ENCODE data around the gene FNBP1L.

Gene FNBP1L

DNA sequence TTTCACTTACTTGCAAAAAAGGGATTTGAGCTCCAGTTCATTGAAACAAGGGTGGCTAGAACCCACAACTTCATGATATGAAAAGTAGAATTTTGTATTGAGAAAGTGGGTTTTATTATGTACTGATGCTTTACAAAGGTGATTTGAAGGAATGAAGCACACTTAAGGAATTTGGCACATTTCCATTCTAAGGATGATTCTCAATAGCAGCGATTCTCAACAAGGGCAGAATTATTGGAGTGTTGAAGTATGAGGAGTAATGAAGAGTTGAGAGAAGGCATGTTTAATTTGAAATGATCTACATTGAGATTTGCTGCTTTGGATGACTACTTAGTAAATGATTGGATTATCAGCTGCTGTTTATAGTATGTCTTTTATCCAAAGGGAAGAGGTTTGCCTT, 54.7 kb downstream of the FNBP1L start:
- H3K4me3 ChIP-seq (ENCODE audit: low read length in 2 of 2), result no peak overlapping the region
- H3K36me3 ChIP-seq (ENCODE audit: control insufficient read depth in 2 of 2, insufficient read depth in 2 of 2, low read length in 2 of 2), result no peaks in the 10 kb centered on the region
- H3K9me3 ChIP-seq (ENCODE audit: control insufficient read depth in 2 of 2, low read length in 2 of 2), result no peaks in the 10 kb centered on the region
- H3K4me1 ChIP-seq (ENCODE audit: control insufficient read depth, insufficient read depth, low read length), result no peaks in the 10 kb centered on the region
- no peak overlapping the region for H3K9ac ChIP-seq (ENCODE audit: low read length in 2 of 2)
- no peak overlapping the region for H3K27ac ChIP-seq (ENCODE audit: low read length)
- H3K27me3 ChIP-seq (ENCODE audit: control insufficient read depth in 1 of 2, insufficient read depth in 2 of 2, low read length in 2 of 2), result no peaks in the 10 kb centered on the region

DNA sequence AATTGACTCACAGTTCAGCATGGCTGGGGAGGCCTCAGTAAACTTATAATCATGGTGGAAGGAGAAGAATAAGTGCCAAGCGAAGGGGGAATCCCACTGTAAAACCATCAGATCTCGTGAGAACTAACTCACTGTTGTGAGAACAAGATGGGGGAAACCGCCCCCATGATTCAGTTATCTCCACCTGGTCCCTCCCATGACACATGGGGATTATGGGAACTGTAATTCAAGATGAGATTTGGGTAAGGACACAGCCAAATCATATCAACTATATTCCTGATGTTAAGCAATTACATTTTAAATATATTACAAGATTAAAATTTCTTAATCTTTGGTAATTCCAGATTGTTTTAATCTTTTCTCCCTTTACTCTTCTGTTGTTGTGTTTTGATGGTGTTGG, 55.2 kb downstream of the FNBP1L start:
- Histone ChIP-seq H3K27ac (ENCODE audit: low read length) (no peak overlapping the region), H3K27me3 (ENCODE audit: control insufficient read depth in 1 of 2, insufficient read depth in 2 of 2, low read length in 2 of 2) (no peaks in the 10 kb centered on the region), H3K9ac (ENCODE audit: low read length in 2 of 2) (no peak overlapping the region), H3K9me3 (ENCODE audit: control insufficient read depth in 2 of 2, low read length in 2 of 2) (no peaks in the 10 kb centered on the region), H3K36me3 (ENCODE audit: control insufficient read depth in 2 of 2, insufficient read depth in 2 of 2, low read length in 2 of 2) (no peaks in the 10 kb centered on the region), H3K4me3 (ENCODE audit: low read length in 2 of 2) (no peak overlapping the region), H3K4me1 (ENCODE audit: control insufficient read depth, insufficient read depth, low read length) (no peaks in the 10 kb centered on the region)

DNA sequence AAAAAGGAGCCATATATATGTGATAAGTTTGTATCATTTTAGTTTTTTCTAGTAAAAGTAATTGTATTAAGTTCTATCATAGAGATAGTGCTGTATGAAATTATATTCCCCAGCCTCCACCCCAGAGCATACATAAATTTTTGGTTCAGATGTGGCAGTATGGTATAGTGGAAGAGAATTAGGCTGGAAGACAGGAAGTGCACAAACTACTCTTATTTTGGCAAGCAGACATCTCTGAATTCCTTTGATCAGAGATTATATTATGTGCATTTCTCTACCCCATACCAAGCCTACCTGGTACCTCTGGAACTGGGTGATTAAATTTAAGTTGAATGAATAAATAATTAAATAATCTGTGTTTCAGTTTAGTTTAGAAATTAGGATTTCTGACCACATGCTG, 55.9 kb downstream of the FNBP1L start:
- H3K4me3 ChIP-seq (ENCODE audit: low read length in 2 of 2), result no peak overlapping the region
- H3K4me1 ChIP-seq (ENCODE audit: control insufficient read depth, insufficient read depth, low read length), result no peaks in the 10 kb centered on the region
- H3K27ac ChIP-seq (ENCODE audit: low read length), result no peak overlapping the region
- no peaks in the 10 kb centered on the region for H3K36me3 ChIP-seq (ENCODE audit: control insufficient read depth in 2 of 2, insufficient read depth in 2 of 2, low read length in 2 of 2)
- no peaks in the 10 kb centered on the region for H3K9me3 ChIP-seq (ENCODE audit: control insufficient read depth in 2 of 2, low read length in 2 of 2)
- H3K27me3 ChIP-seq (ENCODE audit: control insufficient read depth in 1 of 2, insufficient read depth in 2 of 2, low read length in 2 of 2), result no peaks in the 10 kb centered on the region
- no peak overlapping the region for H3K9ac ChIP-seq (ENCODE audit: low read length in 2 of 2)

DNA sequence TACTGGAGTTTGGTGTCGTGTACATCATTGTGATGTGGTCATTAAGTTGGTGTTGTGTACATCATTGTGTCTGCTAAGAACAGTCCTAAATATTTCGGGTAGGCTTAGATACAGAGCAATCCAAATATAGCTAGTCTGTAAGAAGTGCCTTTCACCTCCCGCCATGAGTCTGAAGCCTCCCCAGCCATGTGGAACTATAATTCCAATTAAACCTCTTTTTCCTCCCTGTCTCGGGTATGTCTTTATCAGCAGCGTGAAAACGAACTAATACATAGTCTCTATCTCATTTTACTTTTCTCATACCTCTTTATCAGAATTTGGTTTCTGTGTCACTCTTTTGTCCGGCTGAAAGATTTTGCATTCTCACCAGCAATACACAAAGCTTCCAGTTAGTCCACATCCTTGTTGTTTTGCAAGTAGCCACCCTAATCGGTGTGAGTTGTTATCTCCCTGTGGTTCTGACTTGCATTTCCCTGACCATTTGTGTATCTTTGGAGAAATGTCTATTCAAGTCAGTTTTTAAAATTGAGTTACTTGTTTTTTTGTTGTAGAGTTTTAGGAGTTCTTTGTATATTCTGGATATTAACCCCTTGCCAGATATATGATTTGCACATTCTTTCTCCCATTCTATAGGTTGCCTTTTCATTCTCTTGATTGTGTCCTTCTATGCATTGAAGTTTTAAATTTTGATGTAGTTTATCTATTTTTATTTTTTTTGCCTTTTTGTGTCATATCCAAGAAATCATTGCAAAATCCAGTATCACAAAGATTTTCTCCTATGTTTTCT, 56.5 kb downstream of the FNBP1L start:
- Histone ChIP-seq H3K4me1 (ENCODE audit: control insufficient read depth, insufficient read depth, low read length) (no peaks in the 10 kb centered on the region), H3K27ac (ENCODE audit: low read length) (no peak overlapping the region), H3K4me3 (ENCODE audit: low read length in 2 of 2) (no peak overlapping the region), H3K9ac (ENCODE audit: low read length in 2 of 2) (no peak overlapping the region), H3K36me3 (ENCODE audit: control insufficient read depth in 2 of 2, insufficient read depth in 2 of 2, low read length in 2 of 2) (no peaks in the 10 kb centered on the region), H3K27me3 (ENCODE audit: control insufficient read depth in 1 of 2, insufficient read depth in 2 of 2, low read length in 2 of 2) (no peaks in the 10 kb centered on the region), H3K9me3 (ENCODE audit: control insufficient read depth in 2 of 2, low read length in 2 of 2) (no peaks in the 10 kb centered on the region)

DNA sequence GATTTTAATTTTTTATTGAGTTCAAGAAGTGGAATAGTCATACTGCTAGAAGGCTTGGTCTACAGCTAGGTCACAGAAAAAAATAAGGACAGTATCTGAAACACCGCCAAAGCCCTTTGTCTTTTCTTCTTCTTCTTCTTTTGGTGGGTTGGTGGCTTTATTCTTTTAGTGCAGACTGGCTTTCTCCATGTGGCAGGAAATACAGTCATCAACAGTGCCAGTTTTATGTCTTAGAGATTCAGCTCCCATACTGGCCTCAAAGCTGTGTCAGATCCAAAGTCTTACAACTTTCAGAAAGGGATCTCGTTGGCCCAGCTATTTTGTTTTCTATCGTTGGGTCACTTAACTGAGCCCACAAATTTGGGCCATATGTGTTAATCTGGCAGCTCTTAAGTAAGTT, 58.2 kb downstream of the FNBP1L start:
- Histone ChIP-seq H3K4me3 (ENCODE audit: low read length in 2 of 2) (no peak overlapping the region), H3K4me1 (ENCODE audit: control insufficient read depth, insufficient read depth, low read length) (no peaks in the 10 kb centered on the region), H3K27ac (ENCODE audit: low read length) (no peak overlapping the region), H3K9me3 (ENCODE audit: control insufficient read depth in 2 of 2, low read length in 2 of 2) (no peaks in the 10 kb centered on the region), H3K9ac (ENCODE audit: low read length in 2 of 2) (no peak overlapping the region), H3K27me3 (ENCODE audit: control insufficient read depth in 1 of 2, insufficient read depth in 2 of 2, low read length in 2 of 2) (no peaks in the 10 kb centered on the region), H3K36me3 (ENCODE audit: control insufficient read depth in 2 of 2, insufficient read depth in 2 of 2, low read length in 2 of 2) (no peaks in the 10 kb centered on the region)

DNA sequence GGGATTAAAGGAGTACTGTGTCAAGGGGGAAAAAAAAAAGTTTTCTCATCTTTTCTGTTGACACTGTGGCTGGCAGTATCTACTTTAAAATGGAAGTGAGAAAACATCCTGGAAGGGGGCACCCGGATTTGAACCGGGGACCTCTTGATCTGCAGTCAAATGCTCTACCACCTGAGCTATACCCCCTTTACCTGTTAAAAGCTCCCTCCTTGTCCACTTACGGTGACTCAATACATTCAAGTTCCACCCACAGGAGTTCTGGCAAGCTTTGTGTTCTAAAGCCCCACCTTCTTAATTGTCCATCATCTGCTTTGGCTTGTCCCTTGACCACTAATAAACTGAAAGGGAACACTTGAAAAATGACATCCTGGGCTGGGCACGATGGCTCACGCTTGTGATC, 68.2 kb downstream of the FNBP1L start:
- Histone ChIP-seq H3K27ac (ENCODE audit: low read length) (no peak overlapping the region), H3K4me3 (ENCODE audit: low read length in 2 of 2) (no peak overlapping the region), H3K36me3 (ENCODE audit: control insufficient read depth in 2 of 2, insufficient read depth in 2 of 2, low read length in 2 of 2) (no peaks in the 10 kb centered on the region), H3K9me3 (ENCODE audit: control insufficient read depth in 2 of 2, low read length in 2 of 2) (no peaks in the 10 kb centered on the region), H3K27me3 (ENCODE audit: control insufficient read depth in 1 of 2, insufficient read depth in 2 of 2, low read length in 2 of 2) (no peaks in the 10 kb centered on the region), H3K9ac (ENCODE audit: low read length in 2 of 2) (no peak overlapping the region), H3K4me1 (ENCODE audit: control insufficient read depth, insufficient read depth, low read length) (no peaks in the 10 kb centered on the region)

DNA sequence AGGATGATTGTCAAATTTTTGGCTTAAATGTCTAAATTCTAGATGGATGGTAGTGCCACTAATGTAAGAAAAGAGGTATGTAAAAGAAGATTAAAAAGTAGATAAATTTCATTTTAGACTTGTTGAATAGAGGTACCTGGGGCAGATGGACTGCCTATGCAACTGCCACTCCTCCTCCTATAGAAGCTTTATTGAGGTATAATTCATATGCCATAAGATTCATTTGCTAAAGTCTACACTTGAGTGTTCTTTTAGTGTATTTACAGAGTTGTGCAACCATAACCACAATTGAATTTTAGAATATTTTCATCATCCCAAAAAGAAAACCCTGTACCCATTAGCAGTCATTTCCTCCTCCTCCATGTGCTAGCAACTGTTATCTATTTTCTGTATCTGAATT, 70.6 kb downstream of the FNBP1L start:
- Histone ChIP-seq H3K4me3 (ENCODE audit: low read length in 2 of 2) (no peak overlapping the region), H3K27me3 (ENCODE audit: control insufficient read depth in 1 of 2, insufficient read depth in 2 of 2, low read length in 2 of 2) (no peaks in the 10 kb centered on the region), H3K9ac (ENCODE audit: low read length in 2 of 2) (no peak overlapping the region), H3K36me3 (ENCODE audit: control insufficient read depth in 2 of 2, insufficient read depth in 2 of 2, low read length in 2 of 2) (no peaks in the 10 kb centered on the region), H3K27ac (ENCODE audit: low read length) (no peak overlapping the region), H3K4me1 (ENCODE audit: control insufficient read depth, insufficient read depth, low read length) (no peaks in the 10 kb centered on the region), H3K9me3 (ENCODE audit: control insufficient read depth in 2 of 2, low read length in 2 of 2) (no peaks in the 10 kb centered on the region)

DNA sequence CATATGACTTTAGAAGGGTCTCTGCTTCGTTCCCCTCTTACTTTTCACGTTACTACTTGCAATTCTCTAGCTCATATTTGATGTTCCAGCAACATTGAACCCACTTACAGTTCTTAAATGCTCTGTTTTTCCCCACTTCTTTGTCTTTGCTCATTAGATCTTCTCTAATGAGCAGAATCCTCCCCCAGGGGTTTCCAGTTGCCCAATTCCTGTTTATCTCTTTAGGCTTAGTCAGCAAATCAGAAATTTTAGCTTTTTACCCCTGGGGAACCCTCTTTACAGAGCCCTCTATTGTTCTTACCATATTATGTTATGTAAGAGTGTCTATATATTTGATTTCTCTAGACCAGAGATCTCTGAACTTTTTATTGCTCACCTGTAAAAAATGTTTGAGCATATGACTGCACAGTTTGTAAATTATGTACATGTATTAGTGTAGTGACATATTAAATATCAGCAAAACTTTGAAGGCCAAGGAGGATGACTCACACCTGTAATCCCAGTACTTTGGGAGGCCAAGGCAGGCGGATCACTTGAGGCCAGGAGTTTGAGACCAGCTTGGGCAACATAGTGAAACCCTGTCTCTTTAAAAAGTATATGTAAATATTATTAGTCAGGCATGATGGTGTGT, 71.4 kb downstream of the FNBP1L start:
- H3K9me3 ChIP-seq (ENCODE audit: control insufficient read depth in 2 of 2, low read length in 2 of 2), result no peaks in the 10 kb centered on the region
- H3K4me3 ChIP-seq (ENCODE audit: low read length in 2 of 2), result no peak overlapping the region
- no peaks in the 10 kb centered on the region for H3K27me3 ChIP-seq (ENCODE audit: control insufficient read depth in 1 of 2, insufficient read depth in 2 of 2, low read length in 2 of 2)
- no peaks in the 10 kb centered on the region for H3K36me3 ChIP-seq (ENCODE audit: control insufficient read depth in 2 of 2, insufficient read depth in 2 of 2, low read length in 2 of 2)
- H3K27ac ChIP-seq (ENCODE audit: low read length), result no peak overlapping the region
- no peaks in the 10 kb centered on the region for H3K4me1 ChIP-seq (ENCODE audit: control insufficient read depth, insufficient read depth, low read length)
- no peak overlapping the region for H3K9ac ChIP-seq (ENCODE audit: low read length in 2 of 2)

DNA sequence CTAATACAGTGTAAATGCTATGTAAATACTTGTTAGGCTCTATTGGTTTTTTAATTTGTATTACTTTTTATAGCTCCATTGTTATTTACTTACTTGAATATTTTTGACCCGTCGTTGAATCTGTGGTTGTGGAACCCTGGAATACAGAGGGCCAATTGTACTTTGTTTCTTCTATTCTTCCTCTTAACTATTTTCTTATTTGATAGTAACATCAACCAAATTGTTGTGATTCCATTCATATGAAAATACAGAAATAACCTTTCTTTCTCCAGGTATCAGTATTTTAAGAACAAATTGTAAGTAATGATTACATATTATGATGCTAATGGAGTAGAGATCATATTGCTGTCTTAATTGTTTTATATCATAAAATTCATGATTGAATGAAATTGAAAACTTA, 73.7 kb downstream of the FNBP1L start:
- no peak overlapping the region for H3K27ac ChIP-seq (ENCODE audit: low read length)
- no peak overlapping the region for H3K9ac ChIP-seq (ENCODE audit: low read length in 2 of 2)
- H3K9me3 ChIP-seq (ENCODE audit: control insufficient read depth in 2 of 2, low read length in 2 of 2), result no peaks in the 10 kb centered on the region
- H3K4me1 ChIP-seq (ENCODE audit: control insufficient read depth, insufficient read depth, low read length), result no peaks in the 10 kb centered on the region
- H3K36me3 ChIP-seq (ENCODE audit: control insufficient read depth in 2 of 2, insufficient read depth in 2 of 2, low read length in 2 of 2), result no peaks in the 10 kb centered on the region
- H3K4me3 ChIP-seq (ENCODE audit: low read length in 2 of 2), result no peak overlapping the region
- no peaks in the 10 kb centered on the region for H3K27me3 ChIP-seq (ENCODE audit: control insufficient read depth in 1 of 2, insufficient read depth in 2 of 2, low read length in 2 of 2)

DNA sequence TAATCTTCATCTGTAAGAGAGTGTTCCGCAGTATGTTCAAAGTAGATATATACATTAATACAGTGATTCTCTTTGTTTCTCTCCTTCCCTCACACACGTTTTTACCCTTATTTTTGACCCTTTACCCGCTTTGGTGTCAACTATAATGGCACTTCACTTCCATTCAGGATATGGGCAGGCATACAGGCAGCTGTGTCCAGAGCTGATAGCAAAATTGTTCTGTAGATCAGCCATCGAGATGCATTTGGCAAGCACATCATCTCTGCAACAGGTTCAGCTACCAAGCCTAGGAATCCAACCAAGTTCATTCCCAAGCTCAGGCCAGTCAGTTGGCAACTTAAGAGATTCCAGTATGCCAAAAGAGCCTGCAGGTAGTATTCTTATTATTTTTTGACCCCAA, 74.8 kb downstream of the FNBP1L start:
- H3K27me3 ChIP-seq (ENCODE audit: control insufficient read depth in 1 of 2, insufficient read depth in 2 of 2, low read length in 2 of 2), result no peaks in the 10 kb centered on the region
- H3K4me1 ChIP-seq (ENCODE audit: control insufficient read depth, insufficient read depth, low read length), result no peaks in the 10 kb centered on the region
- H3K36me3 ChIP-seq (ENCODE audit: control insufficient read depth in 2 of 2, insufficient read depth in 2 of 2, low read length in 2 of 2), result no peaks in the 10 kb centered on the region
- no peak overlapping the region for H3K4me3 ChIP-seq (ENCODE audit: low read length in 2 of 2)
- no peak overlapping the region for H3K27ac ChIP-seq (ENCODE audit: low read length)
- no peaks in the 10 kb centered on the region for H3K9me3 ChIP-seq (ENCODE audit: control insufficient read depth in 2 of 2, low read length in 2 of 2)
- no peak overlapping the region for H3K9ac ChIP-seq (ENCODE audit: low read length in 2 of 2)

DNA sequence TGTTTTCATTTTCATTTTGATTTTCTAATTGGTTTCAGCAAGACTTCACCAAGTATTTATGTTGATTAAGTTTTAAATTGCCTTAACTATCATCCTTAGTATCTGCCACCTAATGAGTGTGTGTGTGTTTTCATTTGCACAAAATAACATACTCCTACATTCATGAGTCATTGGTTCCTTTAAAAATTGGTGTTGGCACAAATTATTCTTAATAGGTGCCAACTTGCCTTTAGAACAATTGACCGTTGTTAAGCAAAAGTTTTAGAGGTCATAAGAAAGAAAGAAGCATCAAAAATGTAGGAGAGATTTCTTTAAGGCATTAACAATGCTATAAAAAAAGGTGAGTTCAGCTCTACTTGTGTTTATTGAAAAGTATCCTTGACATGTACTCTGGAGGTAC, 77.5 kb downstream of the FNBP1L start:
- Histone ChIP-seq H3K27me3 (ENCODE audit: control insufficient read depth in 1 of 2, insufficient read depth in 2 of 2, low read length in 2 of 2) (no peaks in the 10 kb centered on the region), H3K9me3 (ENCODE audit: control insufficient read depth in 2 of 2, low read length in 2 of 2) (no peaks in the 10 kb centered on the region), H3K36me3 (ENCODE audit: control insufficient read depth in 2 of 2, insufficient read depth in 2 of 2, low read length in 2 of 2) (no peaks in the 10 kb centered on the region), H3K4me3 (ENCODE audit: low read length in 2 of 2) (no peak overlapping the region), H3K27ac (ENCODE audit: low read length) (no peak overlapping the region), H3K9ac (ENCODE audit: low read length in 2 of 2) (no peak overlapping the region), H3K4me1 (ENCODE audit: control insufficient read depth, insufficient read depth, low read length) (no peaks in the 10 kb centered on the region)
